K562 (cell line): Measurements from ENCODE around the gene SLC35D2. TPM values are rescaled to one million over a fixed set of nuclear protein-coding genes. Genes with fewer than 3 reads are reported as not detected.

Source experiments
- ATAC-seq: fragments of 200-7000 bp; cut with Tn5 transposase; 3 replicates; pipeline ENCODE4 v1.9.1; 2020; ENCODE audit warnings: moderate library complexity
- BruUV-seq: library from RNA; stranded (reverse); fragments of 400-500 nt; replicated peaks from 2 replicates; lab custom pipeline; 2021; lab: Mats Ljungman, UMichigan
- CTCF ChIA-PET: fragments of 300-600 bp; formaldehyde crosslinking; extraction: SDS; loops from one replicate; lab custom pipeline; 2021; ENCODE audit warnings: low intra/inter-chr PET ratio; lab: Yijun Ruan, JAX
- POLR2A ChIA-PET: fragments of 300-600, 350-650 bp; sonication (Branson Sonifier 250); formaldehyde crosslinking; extraction: SDS; loops from one replicate; lab custom pipeline; 2021; ENCODE audit warnings: antibody characterized with exemption, inconsistent platforms; lab: Yijun Ruan, JAX
- DNase-seq, 4 experiments: peaks; one replicate each; pipeline versions ENCODE4 v3.0.0 to v3.0.0-alpha.2; 2011 to 2018; ENCODE audit warnings: low spot score in 3 of 4, mixed read lengths in 3 of 4; ENCODE audit errors: extremely low read depth in 1 of 4
- FAIRE-seq: peaks from 2 replicates; lab custom pipeline; 2011; peaks lifted over from hg19 to GRCh38; lab: Jason Lieb, UNC
- H2AFZ ChIP-seq: 2 replicates; pipeline ENCODE4 v1.6.0; 2011; ENCODE audit warnings: low read depth, low read length, control low read depth, inconsistent platforms
- H3K27ac ChIP-seq: fragments of 200-600 bp; 3 replicates; pipeline ENCODE4 v1.8.0; 2011; ENCODE audit warnings: low read depth, mild to moderate bottlenecking, control low read depth, inconsistent platforms, low read length, moderate library complexity, mixed read lengths; ENCODE audit errors: extremely low read depth
- H3K27me3 ChIP-seq, 2 experiments: fragments of 300-600 bp in 1 of 2; 2 replicates in 1 of 2; 3 replicates in 1 of 2; pipeline versions ENCODE4 v1.6.0 to v1.8.0; 2011; ENCODE audit warnings: inconsistent platforms in 2 of 2, low read length in 2 of 2, mild to moderate bottlenecking in 1 of 2, mixed read lengths in 1 of 2, moderate library complexity in 1 of 2; ENCODE audit not compliant: control insufficient read depth in 2 of 2, insufficient read depth in 2 of 2
- H3K36me3 ChIP-seq: fragments of 300-600 bp; 3 replicates; pipeline ENCODE4 v1.8.0; 2011; ENCODE audit warnings: mild to moderate bottlenecking, low read length, inconsistent platforms; ENCODE audit not compliant: control insufficient read depth, insufficient read depth
- H3K4me1 ChIP-seq, 2 experiments: fragments of 200-600 bp in 1 of 2; replicated peaks in 1 of 2; 2 replicates in 1 of 2; 3 replicates in 1 of 2; pipeline versions ENCODE4 v1.5.1 to v1.8.0; 2011; ENCODE audit warnings: inconsistent platforms in 2 of 2, low read length in 2 of 2, mild to moderate bottlenecking in 1 of 2, mixed read lengths in 1 of 2, moderate library complexity in 1 of 2; ENCODE audit not compliant: control insufficient read depth in 2 of 2, insufficient read depth in 2 of 2
- H3K4me2 ChIP-seq: 2 replicates; pipeline ENCODE4 v1.6.1; 2011; ENCODE audit warnings: low read length, control low read depth, inconsistent platforms, mixed read lengths; ENCODE audit not compliant: insufficient read depth
- H3K4me3 ChIP-seq: fragments of 200-600 bp; sonication (generic), shearing (Covaris generic); 2 replicates; pipeline ENCODE4 v1.5.1; 2016; ENCODE audit warnings: control low read depth, inconsistent platforms
- H3K79me2 ChIP-seq: fragments of 200-600 bp; 3 replicates; pipeline ENCODE4 v1.8.0; 2011; ENCODE audit warnings: low read length, inconsistent platforms; ENCODE audit not compliant: control insufficient read depth, insufficient read depth
- H3K9ac ChIP-seq, 2 experiments: 2 replicates each; pipeline versions ENCODE4 v1.6.0 to v1.6.1; 2011; ENCODE audit warnings: low read depth in 2 of 2, low read length in 2 of 2, control low read depth in 1 of 2, inconsistent platforms in 1 of 2, mild to moderate bottlenecking in 1 of 2, mixed read lengths in 1 of 2; ENCODE audit not compliant: insufficient read depth in 1 of 2
- H3K9me1 ChIP-seq: one replicate; pipeline ENCODE4 v1.6.0; 2011; ENCODE audit warnings: inconsistent platforms, mild to moderate bottlenecking, low read length, moderate library complexity; ENCODE audit not compliant: control insufficient read depth, insufficient read depth
- H3K9me3 ChIP-seq: replicated peaks from 2 replicates; pipeline ENCODE4 v1.5.1; 2011; ENCODE audit warnings: low read depth, low read length, inconsistent platforms; ENCODE audit not compliant: control insufficient read depth, insufficient read depth
- H4K20me1 ChIP-seq: replicated peaks from 2 replicates; pipeline ENCODE4 v1.6.1; 2011; ENCODE audit warnings: low read length, inconsistent platforms, mixed read lengths; ENCODE audit not compliant: control insufficient read depth, insufficient read depth
- ZNF3 ChIP-seq: fragments of 250-450 bp; sonication (Bioruptor Pico); IDR thresholded peaks from 2 replicates; pipeline ENCODE4 v1.5.0; 2021; ENCODE audit warnings: mild to moderate bottlenecking, moderate library complexity
- ZNF41 ChIP-seq: fragments of 250-450 bp; sonication (Bioruptor Pico); conservative IDR thresholded peaks from 2 replicates; pipeline ENCODE4 v1.4.0; 2020; ENCODE audit warnings: mild to moderate bottlenecking
- in situ Hi-C: fragments of 300-500 bp; cut with MboI; formaldehyde crosslinking; loops from 4 replicates; pipeline ENCODE4 v1.15.0; 2018; ENCODE audit warnings: inconsistent platforms, mixed read lengths
- intact Hi-C: fragments of 100-400 bp; cut with micrococcal nuclease; formaldehyde crosslinking; loops from 2 replicates; pipeline ENCODE4 v1.14.2; 2022
- polyA plus RNA-seq, 8 experiments: library from polyadenylated mRNA; depleted of rRNA in 4 of 8; stranded (reverse) in 5 of 8; unstranded in 3 of 8; fragments of >200 nt; fragmentation: Nextera tagmentation in 2 of 8; fragmentation: Illumina TruSeq in 1 of 8; extraction: Ambion mirVana in 2 of 8; extraction: Trizol in 1 of 8; gene quantifications; 2 replicates each; pipeline versions ENCODE4 v1.2.1 to v1.2.3, GENCODE V29; 2011 to 2014; ENCODE audit warnings: inconsistent platforms in 1 of 8, missing spikeins in 1 of 8
- total RNA-seq, 7 experiments: library from RNA; depleted of rRNA in 6 of 7; stranded (reverse); fragments of >200 nt in 6 of 7; fragmentation: Illumina TruSeq in 2 of 7; extraction: Trizol in 2 of 7; gene quantifications; 2 replicates each; pipeline versions ENCODE4 v1.2.1 to v1.2.3, GENCODE V29; 2011 to 2021; ENCODE audit warnings: low replicate concordance in 1 of 7
- TF ChIP-seq, protein P1 (sequence below): sonication (generic); formaldehyde crosslinking; IDR thresholded peaks from 2 replicates; pipeline ENCODE4 v1.8.1; 2023; ENCODE audit warnings: missing genetic modification reagents, mild to moderate bottlenecking, borderline replicate concordance
- TF ChIP-seq, protein P2 (sequence below): fragments of 200-800 bp; sonication (Bioruptor generic); IDR thresholded peaks from 2 replicates; pipeline ENCODE4 v1.6.1; 2016; ENCODE audit warnings: missing genetic modification characterization, missing compliant biosample characterization

The SLC35D2 gene
- total and polyA plus RNA-seq, 9 of the 15 experiments (the other 6 are each of a cell fraction or from before 2014, with no cell fraction given): 2.9 to 14.9 (median 11.7) TPM

DNA sequence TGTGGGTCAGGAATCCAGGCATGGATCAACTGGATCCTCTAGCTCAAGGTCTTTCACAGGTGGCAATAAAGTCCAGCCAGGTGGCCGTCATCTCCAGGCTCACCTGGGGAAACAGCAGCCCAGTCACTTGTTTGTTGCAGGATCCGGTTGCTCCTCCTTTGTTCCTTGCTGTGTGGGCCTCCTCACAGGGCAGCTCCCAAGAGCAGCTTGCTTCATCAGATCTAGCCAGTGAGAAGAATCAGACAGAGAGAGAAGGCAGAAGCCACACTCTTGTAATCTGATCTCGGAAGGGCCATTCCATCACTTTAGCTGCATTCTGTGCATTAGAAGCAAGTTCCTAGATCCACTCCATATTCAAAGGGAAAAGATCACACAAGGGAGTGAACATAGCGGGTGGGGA is 78.3 kb downstream of the SLC35D2 start (continued):
- TF ChIP-seq, protein P1, sequence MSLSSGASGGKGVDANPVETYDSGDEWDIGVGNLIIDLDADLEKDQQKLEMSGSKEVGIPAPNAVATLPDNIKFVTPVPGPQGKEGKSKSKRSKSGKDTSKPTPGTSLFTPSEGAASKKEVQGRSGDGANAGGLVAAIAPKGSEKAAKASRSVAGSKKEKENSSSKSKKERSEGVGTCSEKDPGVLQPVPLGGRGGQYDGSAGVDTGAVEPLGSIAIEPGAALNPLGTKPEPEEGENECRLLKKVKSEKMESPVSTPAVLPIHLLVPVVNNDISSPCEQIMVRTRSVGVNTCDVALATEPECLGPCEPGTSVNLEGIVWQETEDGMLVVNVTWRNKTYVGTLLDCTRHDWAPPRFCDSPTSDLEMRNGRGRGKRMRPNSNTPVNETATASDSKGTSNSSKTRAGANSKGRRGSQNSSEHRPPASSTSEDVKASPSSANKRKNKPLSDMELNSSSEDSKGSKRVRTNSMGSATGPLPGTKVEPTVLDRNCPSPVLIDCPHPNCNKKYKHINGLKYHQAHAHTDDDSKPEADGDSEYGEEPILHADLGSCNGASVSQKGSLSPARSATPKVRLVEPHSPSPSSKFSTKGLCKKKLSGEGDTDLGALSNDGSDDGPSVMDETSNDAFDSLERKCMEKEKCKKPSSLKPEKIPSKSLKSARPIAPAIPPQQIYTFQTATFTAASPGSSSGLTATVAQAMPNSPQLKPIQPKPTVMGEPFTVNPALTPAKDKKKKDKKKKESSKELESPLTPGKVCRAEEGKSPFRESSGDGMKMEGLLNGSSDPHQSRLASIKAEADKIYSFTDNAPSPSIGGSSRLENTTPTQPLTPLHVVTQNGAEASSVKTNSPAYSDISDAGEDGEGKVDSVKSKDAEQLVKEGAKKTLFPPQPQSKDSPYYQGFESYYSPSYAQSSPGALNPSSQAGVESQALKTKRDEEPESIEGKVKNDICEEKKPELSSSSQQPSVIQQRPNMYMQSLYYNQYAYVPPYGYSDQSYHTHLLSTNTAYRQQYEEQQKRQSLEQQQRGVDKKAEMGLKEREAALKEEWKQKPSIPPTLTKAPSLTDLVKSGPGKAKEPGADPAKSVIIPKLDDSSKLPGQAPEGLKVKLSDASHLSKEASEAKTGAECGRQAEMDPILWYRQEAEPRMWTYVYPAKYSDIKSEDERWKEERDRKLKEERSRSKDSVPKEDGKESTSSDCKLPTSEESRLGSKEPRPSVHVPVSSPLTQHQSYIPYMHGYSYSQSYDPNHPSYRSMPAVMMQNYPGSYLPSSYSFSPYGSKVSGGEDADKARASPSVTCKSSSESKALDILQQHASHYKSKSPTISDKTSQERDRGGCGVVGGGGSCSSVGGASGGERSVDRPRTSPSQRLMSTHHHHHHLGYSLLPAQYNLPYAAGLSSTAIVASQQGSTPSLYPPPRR (CRISPR knock-in tag): no peak
- TF ChIP-seq, all 486 proteins: peak for 0

DNA sequence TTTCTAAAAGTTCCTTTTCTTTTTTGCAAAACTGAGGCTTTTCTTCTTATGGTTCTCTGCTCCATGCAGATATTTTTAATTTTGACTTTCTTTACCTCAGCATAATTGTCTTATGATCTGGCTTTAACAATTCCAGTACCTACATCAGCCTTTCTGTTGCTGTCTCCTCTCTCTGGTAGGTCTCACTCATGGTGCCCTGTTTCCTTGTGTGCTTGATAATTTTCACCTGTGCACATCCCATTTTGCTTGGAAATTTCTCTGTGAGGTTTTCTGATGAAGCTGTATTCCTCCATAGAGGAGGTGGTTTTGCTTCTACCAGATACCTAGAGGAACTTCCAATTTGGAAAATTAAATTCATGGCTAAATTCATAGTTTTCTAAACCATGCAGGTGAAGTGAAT is 79.3 kb downstream of the SLC35D2 start:
- Histone ChIP-seq H3K27me3 (peaks cover 0 to 5% of the 10 kb centered on the region in 2 experiments; a peak in 1 of 5 replicates), H3K79me2 (no peaks in the 10 kb centered on the region), H3K36me3 (no peaks in the 10 kb centered on the region), H3K27ac (no peak overlapping the region), H2AFZ (no peak overlapping the region), H3K4me1 (no peaks in the 10 kb centered on the region), H3K9me1 (no peaks in the 10 kb centered on the region), H3K9me3 (no peaks in the 10 kb centered on the region; the same call in 1 of the 2 replicates), H3K9ac (no peak overlapping the region), H3K4me3 (no peak overlapping the region), H3K4me2 (no peak overlapping the region), H4K20me1 (no peaks in the 10 kb centered on the region)
- in situ Hi-C loops: no loop called here
- ATAC-seq (no peak), FAIRE-seq (no peak), DNase-seq (no peak)
- CTCF ChIA-PET: no interaction called here
- TF ChIP-seq, protein P2, sequence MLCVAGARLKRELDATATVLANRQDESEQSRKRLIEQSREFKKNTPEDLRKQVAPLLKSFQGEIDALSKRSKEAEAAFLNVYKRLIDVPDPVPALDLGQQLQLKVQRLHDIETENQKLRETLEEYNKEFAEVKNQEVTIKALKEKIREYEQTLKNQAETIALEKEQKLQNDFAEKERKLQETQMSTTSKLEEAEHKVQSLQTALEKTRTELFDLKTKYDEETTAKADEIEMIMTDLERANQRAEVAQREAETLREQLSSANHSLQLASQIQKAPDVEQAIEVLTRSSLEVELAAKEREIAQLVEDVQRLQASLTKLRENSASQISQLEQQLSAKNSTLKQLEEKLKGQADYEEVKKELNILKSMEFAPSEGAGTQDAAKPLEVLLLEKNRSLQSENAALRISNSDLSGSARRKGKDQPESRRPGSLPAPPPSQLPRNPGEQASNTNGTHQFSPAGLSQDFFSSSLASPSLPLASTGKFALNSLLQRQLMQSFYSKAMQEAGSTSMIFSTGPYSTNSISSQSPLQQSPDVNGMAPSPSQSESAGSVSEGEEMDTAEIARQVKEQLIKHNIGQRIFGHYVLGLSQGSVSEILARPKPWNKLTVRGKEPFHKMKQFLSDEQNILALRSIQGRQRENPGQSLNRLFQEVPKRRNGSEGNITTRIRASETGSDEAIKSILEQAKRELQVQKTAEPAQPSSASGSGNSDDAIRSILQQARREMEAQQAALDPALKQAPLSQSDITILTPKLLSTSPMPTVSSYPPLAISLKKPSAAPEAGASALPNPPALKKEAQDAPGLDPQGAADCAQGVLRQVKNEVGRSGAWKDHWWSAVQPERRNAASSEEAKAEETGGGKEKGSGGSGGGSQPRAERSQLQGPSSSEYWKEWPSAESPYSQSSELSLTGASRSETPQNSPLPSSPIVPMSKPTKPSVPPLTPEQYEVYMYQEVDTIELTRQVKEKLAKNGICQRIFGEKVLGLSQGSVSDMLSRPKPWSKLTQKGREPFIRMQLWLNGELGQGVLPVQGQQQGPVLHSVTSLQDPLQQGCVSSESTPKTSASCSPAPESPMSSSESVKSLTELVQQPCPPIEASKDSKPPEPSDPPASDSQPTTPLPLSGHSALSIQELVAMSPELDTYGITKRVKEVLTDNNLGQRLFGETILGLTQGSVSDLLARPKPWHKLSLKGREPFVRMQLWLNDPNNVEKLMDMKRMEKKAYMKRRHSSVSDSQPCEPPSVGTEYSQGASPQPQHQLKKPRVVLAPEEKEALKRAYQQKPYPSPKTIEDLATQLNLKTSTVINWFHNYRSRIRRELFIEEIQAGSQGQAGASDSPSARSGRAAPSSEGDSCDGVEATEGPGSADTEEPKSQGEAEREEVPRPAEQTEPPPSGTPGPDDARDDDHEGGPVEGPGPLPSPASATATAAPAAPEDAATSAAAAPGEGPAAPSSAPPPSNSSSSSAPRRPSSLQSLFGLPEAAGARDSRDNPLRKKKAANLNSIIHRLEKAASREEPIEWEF: no peak
- TF ChIP-seq ZNF41 (CRISPR knock-in tag) (peak; percentile 90), ZNF3 (CRISPR knock-in tag) (no peak)
- no TSS peak for BruUV-seq
- POLR2A ChIA-PET: no interaction called here
- intact Hi-C loops: no loop called here
